HL-60 (cell line): ENCODE results near the gene MAP6.

Source experiments
- CTCF ChIP-seq: IDR thresholded peaks from one replicate; pipeline ENCODE4 v1.5.1; 2011; ENCODE audit warnings: low read length, control low read depth, inconsistent platforms; ENCODE audit not compliant: insufficient read depth
- POLR2AphosphoS5 ChIP-seq: IDR thresholded peaks from 2 replicates; pipeline ENCODE4 v1.6.1; 2012; ENCODE audit warnings: low read depth

GRCh38 chr11:75600356-75600755 lies 68.5 kb downstream of the MAP6 start:
- TF ChIP-seq POLR2AphosphoS5, result no peak
- TF ChIP-seq CTCF, result no peak
